WTC11 (cell line): ENCODE measurements around the gene WDR73. TPM values are rescaled to one million over a fixed set of nuclear protein-coding genes. Genes with fewer than 3 reads are reported as not detected.
A peak's percentile ranks its signal among the peaks of the same experiment; 100 is the strongest.

Experiments used
- ATAC-seq: fragments of 200-7000 bp; cut with Tn5 transposase; 2 replicates; pipeline ENCODE4 v1.10.0; 2021; ENCODE audit warnings: mild to moderate bottlenecking, moderate library complexity
- CTCF ChIA-PET: fragments of 300-600 bp; sonication (Branson Sonifier 250); formaldehyde crosslinking; loops from one replicate; lab custom pipeline; 2021; ENCODE audit warnings: antibody characterized with exemption; lab: Charles Lee
- POLR2A ChIA-PET: fragments of 350-600 bp; sonication (Branson Sonifier 250); formaldehyde crosslinking; loops from one replicate; lab custom pipeline; 2021; ENCODE audit warnings: antibody characterized with exemption; lab: Charles Lee
- DNase-seq: peaks from one replicate; pipeline ENCODE4 v3.0.0; 2021; ENCODE audit warnings: low spot score
- H3K27ac Mint-ChIP-seq: 2 replicates; pipeline ENCODE4 v1.8.0; 2021; ENCODE audit warnings: mixed read lengths
- H3K27me3 Mint-ChIP-seq: 2 replicates; pipeline ENCODE4 v1.8.0; 2021; ENCODE audit warnings: low read depth, mild to moderate bottlenecking, moderate library complexity, mixed read lengths
- H3K36me3 Mint-ChIP-seq: 2 replicates; pipeline ENCODE4 v1.8.0; 2021; ENCODE audit warnings: mixed read lengths
- H3K4me1 Mint-ChIP-seq: 2 replicates; pipeline ENCODE4 v1.8.0; 2022; ENCODE audit warnings: mixed read lengths
- H3K4me3 Mint-ChIP-seq: 2 replicates; pipeline ENCODE4 v1.8.0; 2021; ENCODE audit warnings: mild to moderate bottlenecking, moderate library complexity, mixed read lengths
- H3K9me3 Mint-ChIP-seq: 2 replicates; pipeline ENCODE4 v1.8.0; 2021; ENCODE audit warnings: mixed read lengths
- ATF1 ChIP-seq: sonication (generic); formaldehyde crosslinking; IDR thresholded peaks from 2 replicates; pipeline ENCODE4 v1.8.1; 2023; ENCODE audit warnings: mild to moderate bottlenecking, moderate library complexity, missing genetic modification reagents
- ELF4 ChIP-seq: sonication (generic); formaldehyde crosslinking; IDR thresholded peaks from 2 replicates; pipeline ENCODE4 v1.8.1; 2022; ENCODE audit warnings: low read depth, mild to moderate bottlenecking, moderate library complexity, missing genetic modification reagents
- FOXJ3 ChIP-seq: sonication (generic); formaldehyde crosslinking; IDR thresholded peaks from 2 replicates; pipeline ENCODE4 v1.9.0; 2021; ENCODE audit warnings: missing genetic modification reagents, mild to moderate bottlenecking, borderline replicate concordance
- GABPB1 ChIP-seq: sonication (generic); formaldehyde crosslinking; IDR thresholded peaks from 2 replicates; pipeline ENCODE4 v1.8.1; 2023; ENCODE audit warnings: mild to moderate bottlenecking, missing genetic modification reagents
- HMGA2 ChIP-seq: fragments of 250-450 bp; sonication (Bioruptor Pico); IDR thresholded peaks from 2 replicates; pipeline ENCODE4 v1.4.0; 2021; ENCODE audit warnings: mild to moderate bottlenecking, moderate library complexity
- MXD4 ChIP-seq: fragments of 250-450 bp; sonication (Bioruptor Pico); IDR thresholded peaks from 2 replicates; pipeline ENCODE4 v1.8.0; 2021; ENCODE audit warnings: mild to moderate bottlenecking, moderate library complexity, borderline replicate concordance
- NFATC4 ChIP-seq: fragments of 250-450 bp; sonication (Bioruptor Pico); IDR thresholded peaks from 2 replicates; pipeline ENCODE4 v1.9.0; 2021; ENCODE audit warnings: mild to moderate bottlenecking
- RORB ChIP-seq: fragments of 250-450 bp; sonication (Bioruptor Pico); IDR thresholded peaks from 2 replicates; pipeline ENCODE4 v1.9.0; 2021; ENCODE audit warnings: mild to moderate bottlenecking
- ZNF396 ChIP-seq: fragments of 250-450 bp; sonication (Bioruptor Pico); IDR thresholded peaks from 2 replicates; pipeline ENCODE4 v1.8.0; 2021; ENCODE audit warnings: mild to moderate bottlenecking, moderate library complexity, borderline replicate concordance
- total RNA-seq: library from RNA; stranded (reverse); gene quantifications from 3 replicates; pipeline ENCODE4 v1.2.3, GENCODE V29; 2021
- TF ChIP-seq, protein P1 (sequence below): sonication (generic); formaldehyde crosslinking; IDR thresholded peaks from 2 replicates; pipeline ENCODE4 v1.8.1; 2022; ENCODE audit warnings: missing genetic modification reagents, borderline replicate concordance
- TF ChIP-seq, protein P2 (sequence below): sonication (generic); formaldehyde crosslinking; IDR thresholded peaks from 2 replicates; pipeline ENCODE4 v1.8.1; 2023; ENCODE audit warnings: mild to moderate bottlenecking, missing genetic modification reagents, moderate library complexity
- TF ChIP-seq, protein P3 (sequence below): sonication (generic); formaldehyde crosslinking; IDR thresholded peaks from 2 replicates; pipeline ENCODE4 v1.8.1; 2022; ENCODE audit warnings: mild to moderate bottlenecking, missing genetic modification reagents, moderate library complexity, borderline replicate concordance
- TF ChIP-seq, protein P4 (sequence below): sonication (generic); formaldehyde crosslinking; IDR thresholded peaks from 2 replicates; pipeline ENCODE4 v1.8.0; 2022; ENCODE audit warnings: missing genetic modification reagents
- TF ChIP-seq, protein P5 (sequence below): sonication (generic); formaldehyde crosslinking; IDR thresholded peaks from 2 replicates; pipeline ENCODE4 v1.8.1; 2023; ENCODE audit warnings: mild to moderate bottlenecking, missing genetic modification reagents, moderate library complexity
- TF ChIP-seq, protein P6 (sequence below): sonication (generic); formaldehyde crosslinking; IDR thresholded peaks from 2 replicates; pipeline ENCODE4 v1.8.0; 2022; ENCODE audit warnings: mild to moderate bottlenecking, missing genetic modification reagents
- TF ChIP-seq, protein P7 (sequence below): sonication (generic); formaldehyde crosslinking; IDR thresholded peaks from 2 replicates; pipeline ENCODE4 v1.8.0; 2022; ENCODE audit warnings: mild to moderate bottlenecking, missing genetic modification reagents

The WDR73 gene
- total RNA-seq, 1 experiment from 2014 or later = 22.6 TPM

DNA sequence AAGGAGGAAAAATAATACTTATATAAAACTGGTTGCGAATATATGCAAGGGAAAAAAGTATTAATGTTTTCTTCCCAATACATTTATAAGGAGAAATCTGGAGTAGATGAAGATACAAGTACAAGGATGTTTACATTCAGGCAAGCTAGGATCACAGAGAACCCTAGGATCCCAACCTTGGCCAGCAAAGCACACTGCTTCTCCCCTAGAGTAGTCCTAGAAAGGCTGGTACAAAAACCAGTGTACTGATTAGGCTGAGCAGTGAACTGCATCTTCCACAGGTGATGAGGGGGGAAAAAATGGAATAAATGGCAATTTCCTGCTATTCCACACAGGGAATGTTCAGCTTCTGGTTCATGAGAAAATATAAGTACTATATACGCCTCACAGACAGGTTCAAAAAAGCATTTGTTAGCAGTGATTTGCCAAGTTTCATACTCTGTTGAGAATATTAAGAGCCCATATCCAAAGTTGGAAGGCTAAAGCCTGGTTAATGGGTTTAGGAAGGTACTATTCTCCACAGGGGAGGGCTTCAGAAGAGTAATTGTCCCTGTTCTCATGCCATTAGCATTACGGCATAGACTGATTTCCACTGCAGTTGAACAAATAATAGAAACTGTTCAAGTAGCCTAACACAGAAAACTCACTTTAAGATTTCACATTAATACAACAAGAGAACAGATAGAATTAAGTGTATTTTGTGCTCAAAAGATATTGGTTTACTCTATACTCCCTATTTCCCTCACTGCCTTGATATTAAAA is 14.3 kb upstream of the WDR73 start (continued):
- TF ChIP-seq GABPB1 (no peak), FOXJ3 (no peak), MXD4 (CRISPR knock-in tag) (no peak), ATF1 (CRISPR knock-in tag) (no peak)
- TF ChIP-seq, protein P1, sequence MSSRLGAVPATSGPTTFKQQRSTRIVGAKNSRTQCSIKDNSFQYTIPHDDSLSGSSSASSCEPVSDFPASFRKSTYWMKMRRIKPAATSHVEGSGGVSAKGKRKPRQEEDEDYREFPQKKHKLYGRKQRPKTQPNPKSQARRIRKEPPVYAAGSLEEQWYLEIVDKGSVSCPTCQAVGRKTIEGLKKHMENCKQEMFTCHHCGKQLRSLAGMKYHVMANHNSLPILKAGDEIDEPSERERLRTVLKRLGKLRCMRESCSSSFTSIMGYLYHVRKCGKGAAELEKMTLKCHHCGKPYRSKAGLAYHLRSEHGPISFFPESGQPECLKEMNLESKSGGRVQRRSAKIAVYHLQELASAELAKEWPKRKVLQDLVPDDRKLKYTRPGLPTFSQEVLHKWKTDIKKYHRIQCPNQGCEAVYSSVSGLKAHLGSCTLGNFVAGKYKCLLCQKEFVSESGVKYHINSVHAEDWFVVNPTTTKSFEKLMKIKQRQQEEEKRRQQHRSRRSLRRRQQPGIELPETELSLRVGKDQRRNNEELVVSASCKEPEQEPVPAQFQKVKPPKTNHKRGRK = no peak
- TF ChIP-seq, all 79 proteins: peak for 0

DNA sequence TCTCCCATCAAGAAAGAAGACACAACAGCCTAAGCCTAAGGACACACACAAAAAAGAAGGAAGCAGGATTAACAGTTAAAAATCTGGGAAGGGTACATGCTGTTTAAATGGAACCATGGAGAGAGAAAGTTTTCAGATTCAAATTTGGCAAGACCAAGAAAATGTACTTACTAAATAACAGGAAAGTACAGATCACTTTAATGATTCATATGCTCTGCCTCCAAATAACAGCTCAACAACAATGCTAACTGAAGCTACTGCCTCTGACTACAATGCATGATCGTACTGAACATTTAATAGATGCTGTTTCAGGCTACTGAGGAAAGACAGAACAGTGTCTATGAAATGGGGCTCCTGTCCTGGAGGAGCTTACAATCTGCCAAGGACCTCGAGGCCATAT is 12.3 kb upstream of the WDR73 start:
- Mint-ChIP-seq H3K27ac (peak overlapping the region; percentile 59), H3K27me3 (no peaks in the 10 kb centered on the region; the same call in 1 of the 2 replicates), H3K36me3 (peaks cover 30% of the 10 kb centered on the region), H3K9me3 (no peaks in the 10 kb centered on the region), H3K4me3 (no peak overlapping the region), H3K4me1 (no peaks in the 10 kb centered on the region)
- DNase-seq (no peak), ATAC-seq (no peak)
- ChIA-PET CTCF (interaction anchor here (0.6 kb wide), 1 partner anchor 30 kb away, joined by 4 read pairs; no protein-coding TSS in a partner anchor), POLR2A (no interaction called here)
- TF ChIP-seq, protein P2, sequence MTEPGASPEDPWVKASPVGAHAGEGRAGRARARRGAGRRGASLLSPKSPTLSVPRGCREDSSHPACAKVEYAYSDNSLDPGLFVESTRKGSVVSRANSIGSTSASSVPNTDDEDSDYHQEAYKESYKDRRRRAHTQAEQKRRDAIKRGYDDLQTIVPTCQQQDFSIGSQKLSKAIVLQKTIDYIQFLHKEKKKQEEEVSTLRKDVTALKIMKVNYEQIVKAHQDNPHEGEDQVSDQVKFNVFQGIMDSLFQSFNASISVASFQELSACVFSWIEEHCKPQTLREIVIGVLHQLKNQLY = no peak
- TF ChIP-seq, protein P3, sequence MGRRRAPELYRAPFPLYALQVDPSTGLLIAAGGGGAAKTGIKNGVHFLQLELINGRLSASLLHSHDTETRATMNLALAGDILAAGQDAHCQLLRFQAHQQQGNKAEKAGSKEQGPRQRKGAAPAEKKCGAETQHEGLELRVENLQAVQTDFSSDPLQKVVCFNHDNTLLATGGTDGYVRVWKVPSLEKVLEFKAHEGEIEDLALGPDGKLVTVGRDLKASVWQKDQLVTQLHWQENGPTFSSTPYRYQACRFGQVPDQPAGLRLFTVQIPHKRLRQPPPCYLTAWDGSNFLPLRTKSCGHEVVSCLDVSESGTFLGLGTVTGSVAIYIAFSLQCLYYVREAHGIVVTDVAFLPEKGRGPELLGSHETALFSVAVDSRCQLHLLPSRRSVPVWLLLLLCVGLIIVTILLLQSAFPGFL (CRISPR knock-in tag) = no peak
- TF ChIP-seq HMGA2 (CRISPR knock-in tag) (no peak), RORB (CRISPR knock-in tag) (no peak), ELF4 (CRISPR knock-in tag) (no peak)
- TF ChIP-seq, protein P4, sequence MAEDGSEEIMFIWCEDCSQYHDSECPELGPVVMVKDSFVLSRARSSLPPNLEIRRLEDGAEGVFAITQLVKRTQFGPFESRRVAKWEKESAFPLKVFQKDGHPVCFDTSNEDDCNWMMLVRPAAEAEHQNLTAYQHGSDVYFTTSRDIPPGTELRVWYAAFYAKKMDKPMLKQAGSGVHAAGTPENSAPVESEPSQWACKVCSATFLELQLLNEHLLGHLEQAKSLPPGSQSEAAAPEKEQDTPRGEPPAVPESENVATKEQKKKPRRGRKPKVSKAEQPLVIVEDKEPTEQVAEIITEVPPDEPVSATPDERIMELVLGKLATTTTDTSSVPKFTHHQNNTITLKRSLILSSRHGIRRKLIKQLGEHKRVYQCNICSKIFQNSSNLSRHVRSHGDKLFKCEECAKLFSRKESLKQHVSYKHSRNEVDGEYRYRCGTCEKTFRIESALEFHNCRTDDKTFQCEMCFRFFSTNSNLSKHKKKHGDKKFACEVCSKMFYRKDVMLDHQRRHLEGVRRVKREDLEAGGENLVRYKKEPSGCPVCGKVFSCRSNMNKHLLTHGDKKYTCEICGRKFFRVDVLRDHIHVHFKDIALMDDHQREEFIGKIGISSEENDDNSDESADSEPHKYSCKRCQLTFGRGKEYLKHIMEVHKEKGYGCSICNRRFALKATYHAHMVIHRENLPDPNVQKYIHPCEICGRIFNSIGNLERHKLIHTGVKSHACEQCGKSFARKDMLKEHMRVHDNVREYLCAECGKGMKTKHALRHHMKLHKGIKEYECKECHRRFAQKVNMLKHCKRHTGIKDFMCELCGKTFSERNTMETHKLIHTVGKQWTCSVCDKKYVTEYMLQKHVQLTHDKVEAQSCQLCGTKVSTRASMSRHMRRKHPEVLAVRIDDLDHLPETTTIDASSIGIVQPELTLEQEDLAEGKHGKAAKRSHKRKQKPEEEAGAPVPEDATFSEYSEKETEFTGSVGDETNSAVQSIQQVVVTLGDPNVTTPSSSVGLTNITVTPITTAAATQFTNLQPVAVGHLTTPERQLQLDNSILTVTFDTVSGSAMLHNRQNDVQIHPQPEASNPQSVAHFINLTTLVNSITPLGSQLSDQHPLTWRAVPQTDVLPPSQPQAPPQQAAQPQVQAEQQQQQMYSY (CRISPR knock-in tag) = no peak
- TF ChIP-seq, all 79 proteins: peak for 0

DNA sequence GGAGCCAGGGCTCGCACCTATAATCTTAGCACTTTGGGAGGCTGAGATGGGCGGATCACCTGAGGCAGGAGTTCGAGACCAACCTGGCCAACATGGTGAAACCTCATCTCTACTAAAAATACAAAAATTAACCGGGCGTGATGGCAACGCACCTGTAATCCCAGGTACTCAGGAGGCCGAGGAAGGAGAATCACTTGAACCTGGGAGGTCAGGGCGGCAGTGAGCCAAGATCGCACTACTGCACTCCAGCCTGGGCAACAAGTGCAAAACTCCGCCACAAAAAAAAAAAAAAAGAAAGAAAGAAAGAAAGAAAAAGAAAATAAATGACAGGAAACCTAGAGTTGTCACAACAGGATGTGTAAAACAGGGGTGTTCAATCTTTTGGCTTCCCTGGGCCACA is 6.9 kb upstream of the WDR73 start:
- no peak for DNase-seq
- Mint-ChIP-seq H3K36me3 (peaks cover 5% of the 10 kb centered on the region), H3K27ac (no peak overlapping the region), H3K9me3 (no peaks in the 10 kb centered on the region), H3K4me3 (no peak overlapping the region), H3K27me3 (peaks cover 17% of the 10 kb centered on the region), H3K4me1 (peaks cover 26% of the 10 kb centered on the region)
- CTCF ChIA-PET = interaction anchor here (0.8 to 3.6 kb wide), 3 partner anchors 61 to 267 kb away, joined by 3 to 25 read pairs (median 7); no protein-coding TSS in a partner anchor
- POLR2A ChIA-PET = interaction anchor here (0.6 kb wide), 1 partner anchor 669 kb away, joined by 3 read pairs; no protein-coding TSS in a partner anchor
- no peak for ATAC-seq
- no peak for TF ChIP-seq HMGA2 (CRISPR knock-in tag)
- TF ChIP-seq ATF1 (CRISPR knock-in tag) = no peak
- TF ChIP-seq, protein P5, sequence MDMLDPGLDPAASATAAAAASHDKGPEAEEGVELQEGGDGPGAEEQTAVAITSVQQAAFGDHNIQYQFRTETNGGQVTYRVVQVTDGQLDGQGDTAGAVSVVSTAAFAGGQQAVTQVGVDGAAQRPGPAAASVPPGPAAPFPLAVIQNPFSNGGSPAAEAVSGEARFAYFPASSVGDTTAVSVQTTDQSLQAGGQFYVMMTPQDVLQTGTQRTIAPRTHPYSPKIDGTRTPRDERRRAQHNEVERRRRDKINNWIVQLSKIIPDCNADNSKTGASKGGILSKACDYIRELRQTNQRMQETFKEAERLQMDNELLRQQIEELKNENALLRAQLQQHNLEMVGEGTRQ (CRISPR knock-in tag) = no peak
- TF ChIP-seq, protein P3 (CRISPR knock-in tag) = no peak
- TF ChIP-seq, protein P6, sequence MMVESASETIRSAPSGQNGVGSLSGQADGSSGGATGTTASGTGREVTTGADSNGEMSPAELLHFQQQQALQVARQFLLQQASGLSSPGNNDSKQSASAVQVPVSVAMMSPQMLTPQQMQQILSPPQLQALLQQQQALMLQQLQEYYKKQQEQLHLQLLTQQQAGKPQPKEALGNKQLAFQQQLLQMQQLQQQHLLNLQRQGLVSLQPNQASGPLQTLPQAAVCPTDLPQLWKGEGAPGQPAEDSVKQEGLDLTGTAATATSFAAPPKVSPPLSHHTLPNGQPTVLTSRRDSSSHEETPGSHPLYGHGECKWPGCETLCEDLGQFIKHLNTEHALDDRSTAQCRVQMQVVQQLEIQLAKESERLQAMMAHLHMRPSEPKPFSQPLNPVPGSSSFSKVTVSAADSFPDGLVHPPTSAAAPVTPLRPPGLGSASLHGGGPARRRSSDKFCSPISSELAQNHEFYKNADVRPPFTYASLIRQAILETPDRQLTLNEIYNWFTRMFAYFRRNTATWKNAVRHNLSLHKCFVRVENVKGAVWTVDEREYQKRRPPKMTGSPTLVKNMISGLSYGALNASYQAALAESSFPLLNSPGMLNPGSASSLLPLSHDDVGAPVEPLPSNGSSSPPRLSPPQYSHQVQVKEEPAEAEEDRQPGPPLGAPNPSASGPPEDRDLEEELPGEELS (CRISPR knock-in tag) = no peak
- TF ChIP-seq, protein P7, sequence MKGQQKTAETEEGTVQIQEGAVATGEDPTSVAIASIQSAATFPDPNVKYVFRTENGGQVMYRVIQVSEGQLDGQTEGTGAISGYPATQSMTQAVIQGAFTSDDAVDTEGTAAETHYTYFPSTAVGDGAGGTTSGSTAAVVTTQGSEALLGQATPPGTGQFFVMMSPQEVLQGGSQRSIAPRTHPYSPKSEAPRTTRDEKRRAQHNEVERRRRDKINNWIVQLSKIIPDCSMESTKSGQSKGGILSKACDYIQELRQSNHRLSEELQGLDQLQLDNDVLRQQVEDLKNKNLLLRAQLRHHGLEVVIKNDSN (CRISPR knock-in tag) = no peak
- TF ChIP-seq NFATC4 (CRISPR knock-in tag) = no peak
- TF ChIP-seq ZNF396 (CRISPR knock-in tag) = no peak
